ENCODE measurements around the gene POLA1.
A peak's percentile ranks its signal among the peaks of the same experiment; 100 is the strongest.

The POLA1 gene

DNA sequence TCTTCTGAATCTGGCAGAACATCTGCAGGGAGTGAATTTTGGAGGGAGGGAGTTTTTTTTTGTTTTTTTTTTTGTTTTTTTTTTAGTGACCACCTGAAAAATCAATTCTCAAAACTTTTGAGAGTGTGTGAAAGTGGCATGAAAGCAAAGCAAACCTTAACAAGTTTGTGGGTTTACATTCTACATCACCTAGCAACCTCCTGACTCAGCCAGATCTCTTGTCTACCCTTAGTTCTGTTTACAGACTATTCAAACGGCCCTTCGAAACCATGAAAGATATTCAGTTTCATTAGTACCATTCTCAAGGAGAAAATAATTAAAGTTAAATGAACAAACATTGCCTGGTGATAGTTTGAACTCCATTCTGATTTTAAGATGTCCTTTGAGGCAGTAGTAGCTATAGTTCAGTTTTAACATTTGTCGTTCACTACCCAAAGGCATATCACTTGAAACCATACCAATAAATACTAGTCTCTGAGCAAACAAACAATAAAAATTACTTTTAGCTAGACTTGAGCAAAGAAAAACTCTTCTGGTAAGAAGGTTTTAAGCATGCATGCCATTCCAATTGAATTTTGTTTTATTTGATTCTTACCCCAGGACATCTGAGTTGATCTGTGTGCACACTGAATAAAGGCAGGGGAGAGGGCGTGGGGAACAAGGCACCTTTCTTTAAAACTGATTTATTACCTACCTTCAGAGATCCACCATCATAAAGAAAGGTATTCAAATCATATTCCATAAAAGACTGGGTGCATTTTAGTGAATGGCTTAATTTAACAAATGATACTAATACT, 184.3 kb downstream of the POLA1 start:
- DNase-seq, result no peak

GRCh38 chrX:24879679-24880078, 186.0 kb downstream of the POLA1 start:
- no peak for DNase-seq

GRCh38 chrX:24886916-24887315, 193.2 kb downstream of the POLA1 start:
- DNase-seq, result no peak

GRCh38 chrX:24890677-24891076, 197.0 kb downstream of the POLA1 start:
- no peak for DNase-seq

DNA sequence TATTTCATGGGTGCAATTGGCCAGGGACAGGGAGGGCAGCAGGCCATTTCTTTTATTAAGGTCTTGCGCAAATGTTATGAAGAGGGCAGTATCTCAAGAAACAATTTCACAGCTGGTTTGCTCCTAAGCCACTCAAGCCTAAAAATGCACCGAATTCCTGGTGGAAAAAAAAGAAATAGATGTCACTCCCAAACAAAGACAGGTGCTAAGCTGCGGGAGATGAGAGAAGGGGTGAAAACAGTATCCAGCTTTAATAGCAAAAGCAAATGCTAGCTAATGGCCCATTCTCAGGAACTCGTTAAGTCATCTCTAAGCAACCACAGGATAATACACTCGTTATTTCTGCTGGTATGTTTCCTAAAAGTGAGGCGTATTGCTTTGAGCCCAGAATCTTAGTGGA, 205.7 kb downstream of the POLA1 start:
- peak; percentile 35 for DNase-seq

GRCh38 chrX:24900234-24900633, 206.5 kb downstream of the POLA1 start:
- no peak for DNase-seq

GRCh38 chrX:24902806-24903205, 209.1 kb downstream of the POLA1 start:
- no peak for DNase-seq

- DNase-seq, result no peak
These were observed 225.0 kb downstream of the POLA1 start for GRCh38 chrX:24918715-24919114.

GRCh38 chrX:24920769-24921168, 227.1 kb downstream of the POLA1 start:
- no peak for DNase-seq

DNA sequence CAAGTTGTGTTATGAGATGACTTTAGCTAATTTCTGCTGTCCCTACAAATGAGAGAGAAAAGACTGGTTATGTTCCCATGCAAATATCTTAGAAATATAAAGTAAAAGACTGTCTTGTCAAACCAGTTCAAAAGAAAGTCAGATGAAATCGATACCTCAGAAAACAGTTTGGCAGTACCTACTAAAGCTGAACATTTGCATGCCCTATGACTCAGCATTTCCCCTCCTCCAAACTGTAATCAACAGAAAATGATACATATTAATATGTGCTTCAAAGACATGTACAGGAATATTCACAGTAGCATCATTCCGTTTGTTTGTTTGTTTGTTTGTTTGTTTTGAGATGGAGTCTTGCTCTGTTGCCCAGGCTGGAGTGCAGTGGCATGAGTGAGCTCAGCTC, 231.7 kb downstream of the POLA1 start:
- DNase-seq, result no peak

GRCh38 chrX:24927372-24927771, 233.7 kb downstream of the POLA1 start:
- no peak for DNase-seq

DNA sequence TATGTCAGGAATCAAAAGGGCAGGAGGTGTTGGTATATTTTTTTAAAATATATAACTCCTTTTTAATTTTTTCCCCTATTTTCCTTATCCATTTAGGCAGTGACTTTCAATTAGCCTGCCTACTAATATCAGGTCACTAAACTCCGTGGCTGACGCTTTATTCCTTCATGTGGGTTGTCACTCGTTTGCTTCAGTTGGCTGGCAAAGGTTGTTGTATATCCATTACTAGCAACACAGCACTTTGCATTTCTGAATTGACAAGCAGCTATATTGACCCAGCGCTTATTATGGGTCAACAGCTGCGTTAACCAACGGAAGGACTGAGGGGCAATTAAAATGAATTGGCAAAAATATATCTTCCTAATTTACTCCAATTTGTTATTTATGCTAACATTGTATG, 234.4 kb downstream of the POLA1 start:
- DNase-seq, result peak; percentile 84

- no peak for DNase-seq
These were observed 240.6 kb downstream of the POLA1 start for GRCh38 chrX:24934279-24934678.

DNA sequence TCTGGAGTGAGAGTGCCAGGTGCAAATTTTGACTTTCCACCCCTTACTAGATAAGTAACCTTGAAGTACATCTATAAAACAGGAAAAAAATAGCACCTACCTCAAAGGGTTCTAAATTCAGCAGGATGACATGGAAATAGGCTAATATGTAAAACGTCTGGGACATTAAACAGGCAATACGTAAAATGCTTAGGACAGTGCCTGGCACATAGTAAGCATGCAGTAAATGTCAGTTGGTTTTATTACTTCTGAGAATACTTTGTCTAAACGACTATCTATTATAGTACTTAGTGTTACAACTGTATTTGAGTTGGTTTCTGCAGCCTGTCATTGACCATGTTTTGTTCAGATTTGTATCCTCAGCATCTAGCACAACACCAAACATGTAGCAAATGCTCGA, 251.3 kb downstream of the POLA1 start:
- DNase-seq, result no peak

DNA sequence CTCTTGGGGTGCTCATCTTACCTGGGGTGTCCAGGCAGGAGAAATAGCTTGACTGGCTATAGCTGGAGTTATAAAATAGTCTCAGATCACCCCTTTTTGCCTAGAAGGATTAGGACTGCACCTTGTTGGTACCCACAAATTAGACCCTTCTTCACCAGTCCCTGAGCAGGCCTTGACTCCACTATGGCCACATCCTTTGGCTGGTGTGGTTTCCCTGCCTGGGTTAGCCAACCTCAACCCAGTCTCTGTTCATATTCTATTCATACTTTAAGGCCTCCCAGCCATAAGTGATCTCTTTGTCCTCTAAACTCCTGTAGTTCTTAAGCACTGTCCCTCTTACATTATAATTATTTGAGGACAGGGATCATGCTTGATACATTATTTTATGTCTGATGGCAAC, 252.7 kb downstream of the POLA1 start:
- no peak for DNase-seq

- no peak for DNase-seq
These were observed 261.0 kb downstream of the POLA1 start for GRCh38 chrX:24954732-24955131.

GRCh38 chrX:24955372-24955930, 261.7 kb downstream of the POLA1 start:
- DNase-seq, result no peak

DNA sequence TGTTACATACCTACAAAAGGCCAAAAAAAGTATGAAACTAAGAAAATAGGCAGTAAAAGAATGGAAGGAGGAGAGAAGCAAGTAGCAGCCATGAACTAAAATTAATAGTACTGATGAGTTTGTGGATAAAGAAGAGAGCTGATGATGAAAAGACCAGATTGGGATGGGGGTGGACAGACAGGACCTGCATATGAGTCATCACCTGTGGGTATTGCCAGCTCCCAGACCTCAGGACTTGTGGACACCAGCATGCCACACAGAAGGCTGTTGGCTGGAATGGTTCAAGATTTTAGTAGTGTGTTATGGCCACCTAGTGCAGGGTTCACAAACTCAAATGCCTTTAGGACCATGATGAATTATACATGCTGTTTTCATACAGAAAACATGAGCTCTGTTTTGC, 263.1 kb downstream of the POLA1 start:
- DNase-seq, result no peak

DNA sequence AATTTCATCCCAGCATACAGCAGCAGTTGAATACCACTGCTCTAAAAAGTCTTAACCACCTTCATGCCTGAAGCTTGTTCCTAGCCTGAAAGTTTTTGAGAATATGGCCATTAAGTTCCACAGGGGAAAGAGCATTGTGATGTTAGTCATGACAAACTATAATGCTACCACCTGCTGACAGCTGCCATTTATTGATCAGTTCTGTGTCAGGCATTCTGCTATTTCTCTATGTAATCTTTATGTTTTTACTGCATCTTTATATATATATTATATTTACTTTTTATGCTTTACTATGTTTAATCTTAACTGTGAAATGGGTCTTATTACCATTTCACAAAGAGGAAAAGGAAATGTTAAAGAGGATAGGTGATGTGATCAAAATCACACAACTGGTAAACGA, 268.1 kb downstream of the POLA1 start:
- no peak for DNase-seq

DNA sequence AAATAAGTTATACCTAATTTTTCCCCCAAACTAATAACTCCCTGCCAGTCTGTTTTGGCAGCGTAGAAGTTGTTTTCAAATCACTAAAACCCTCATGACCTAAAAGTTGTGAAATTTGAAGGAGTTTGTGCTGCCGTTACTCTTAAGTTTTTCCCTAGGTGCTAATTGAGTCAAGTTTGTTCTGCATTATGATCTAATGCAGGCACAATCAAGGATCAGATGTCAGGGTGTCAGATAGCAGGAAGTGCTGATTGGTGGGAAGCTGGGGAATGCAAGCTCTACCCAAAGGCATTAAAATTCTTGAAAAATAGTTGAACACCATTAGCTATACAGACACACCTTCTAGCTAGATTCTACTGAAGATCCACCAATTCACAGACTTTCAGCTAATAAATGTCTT, 270.1 kb downstream of the POLA1 start:
- no peak for DNase-seq

GRCh38 chrX:24965372-24965771, 271.7 kb downstream of the POLA1 start:
- DNase-seq, result no peak

- no peak for DNase-seq
These were observed 276.1 kb downstream of the POLA1 start for GRCh38 chrX:24969812-24970211.

- no peak for DNase-seq
These were observed 285.4 kb downstream of the POLA1 start for GRCh38 chrX:24979081-24979480.

GRCh38 chrX:24981030-24981429, 287.3 kb downstream of the POLA1 start:
- DNase-seq, result no peak
